ENCODE results near the gene ZSCAN30. TPM values are rescaled to one million over a fixed set of nuclear protein-coding genes. Genes with fewer than 3 reads are reported as not detected.

The ZSCAN30 gene
- total RNA-seq, 1 experiment from 2014 or later: 22.0 TPM

DNA sequence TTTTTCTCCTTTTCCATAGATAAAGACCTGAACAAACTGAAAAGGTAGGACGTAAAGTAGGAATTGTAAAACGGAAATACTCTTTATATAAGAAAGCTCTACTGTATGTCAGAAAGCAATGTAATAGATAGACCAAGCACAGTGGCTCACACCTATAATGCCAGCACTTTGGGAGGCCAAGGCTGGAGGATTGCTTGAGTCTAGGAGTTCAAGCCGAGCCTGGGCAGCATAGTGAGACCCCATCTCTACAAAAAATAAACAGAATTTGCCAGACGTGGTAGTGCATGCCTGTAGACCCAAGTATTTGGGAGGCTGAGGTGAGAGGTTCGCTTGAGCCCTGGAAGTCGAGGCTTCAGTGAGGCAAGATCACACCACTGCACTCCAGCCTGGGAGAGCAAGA lies 41.6 kb downstream of the ZSCAN30 start:
- DNase-seq: no peak
- H3K9ac ChIP-seq (ENCODE audit: low read length): no peak overlapping the region
- no peak overlapping the region for H3K4me2 ChIP-seq (ENCODE audit: low read depth, low read length, poor library complexity, severe bottlenecking)
- no peak overlapping the region for H3K4me3 ChIP-seq (ENCODE audit: low read length)
- H4K20me1 ChIP-seq (ENCODE audit: insufficient read depth, low read depth, low read length): no peaks in the 10 kb centered on the region
- no peaks in the 10 kb centered on the region for H3K9me2 ChIP-seq (replicated peaks; ENCODE audit: insufficient read depth, low read length)
- no peak overlapping the region for H2AFZ ChIP-seq (ENCODE audit: low read length)
- H3K4me1 ChIP-seq (ENCODE audit: low read length): no peaks in the 10 kb centered on the region
- H3K79me2 ChIP-seq (ENCODE audit: low read length): no peaks in the 10 kb centered on the region
- peaks cover 46% of the 10 kb centered on the region for H3K9me3 ChIP-seq (ENCODE audit: low read length)
- no peak overlapping the region for H3K27ac ChIP-seq (ENCODE audit: low read length)
- no peaks in the 10 kb centered on the region for H3K27me3 ChIP-seq (ENCODE audit: low read length)
- peaks cover 76% of the 10 kb centered on the region for H3K36me3 ChIP-seq (ENCODE audit: insufficient read depth, low read length)

DNA sequence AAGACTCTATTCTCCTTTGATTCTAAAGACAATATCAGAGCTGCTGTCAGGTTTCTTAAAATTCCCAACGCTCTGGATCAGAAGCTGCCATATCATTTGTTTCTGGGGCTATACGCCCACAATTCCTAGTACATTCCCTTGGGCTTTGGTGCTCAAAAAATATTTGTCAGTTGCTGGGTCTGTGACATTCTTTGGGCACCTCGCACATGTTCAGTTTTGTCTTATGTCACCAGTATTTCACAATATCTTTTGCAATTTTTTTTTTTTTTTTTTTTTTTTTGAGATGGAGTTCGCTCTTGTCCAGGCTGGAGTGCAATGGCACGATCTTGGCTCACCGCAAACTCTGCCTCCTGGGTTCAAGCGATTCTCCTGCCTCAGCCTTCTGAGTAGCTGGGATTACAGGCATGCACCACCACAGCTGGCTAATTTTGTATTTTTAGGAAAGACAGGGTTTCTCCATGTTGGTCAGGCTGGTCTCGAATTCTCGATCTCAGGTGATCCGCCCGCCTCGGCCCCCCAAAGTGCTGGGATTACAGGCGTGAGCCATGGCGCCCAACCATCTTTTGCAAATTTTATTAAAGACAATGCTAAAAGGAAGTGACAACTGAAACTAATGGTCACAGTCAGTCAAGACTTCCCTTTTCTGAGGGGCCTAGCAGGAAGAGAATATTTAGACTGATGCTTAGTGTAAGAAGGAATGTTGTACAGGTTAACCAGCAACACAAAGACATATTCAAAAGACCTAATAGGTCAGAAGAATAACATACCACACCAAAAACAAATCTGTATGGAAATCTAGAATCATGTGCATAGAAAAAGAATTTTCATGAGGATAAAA lies 42.4 kb downstream of the ZSCAN30 start:
- Histone ChIP-seq H3K27me3 (ENCODE audit: low read length) (no peaks in the 10 kb centered on the region), H3K4me2 (ENCODE audit: low read depth, low read length, poor library complexity, severe bottlenecking) (no peak overlapping the region), H3K27ac (ENCODE audit: low read length) (no peak overlapping the region), H3K9me3 (ENCODE audit: low read length) (peaks cover 51% of the 10 kb centered on the region), H3K4me1 (ENCODE audit: low read length) (no peaks in the 10 kb centered on the region), H3K4me3 (ENCODE audit: low read length) (no peak overlapping the region), H4K20me1 (ENCODE audit: insufficient read depth, low read depth, low read length) (no peaks in the 10 kb centered on the region), H3K79me2 (ENCODE audit: low read length) (peaks cover 4% of the 10 kb centered on the region; the same call in 1 of the 2 replicates), H3K9me2 (replicated peaks; ENCODE audit: insufficient read depth, low read length) (no peaks in the 10 kb centered on the region), H2AFZ (ENCODE audit: low read length) (no peak overlapping the region), H3K9ac (ENCODE audit: low read length) (no peak overlapping the region), H3K36me3 (ENCODE audit: insufficient read depth, low read length) (peaks cover 77% of the 10 kb centered on the region)
- DNase-seq: peak; percentile 64

DNA sequence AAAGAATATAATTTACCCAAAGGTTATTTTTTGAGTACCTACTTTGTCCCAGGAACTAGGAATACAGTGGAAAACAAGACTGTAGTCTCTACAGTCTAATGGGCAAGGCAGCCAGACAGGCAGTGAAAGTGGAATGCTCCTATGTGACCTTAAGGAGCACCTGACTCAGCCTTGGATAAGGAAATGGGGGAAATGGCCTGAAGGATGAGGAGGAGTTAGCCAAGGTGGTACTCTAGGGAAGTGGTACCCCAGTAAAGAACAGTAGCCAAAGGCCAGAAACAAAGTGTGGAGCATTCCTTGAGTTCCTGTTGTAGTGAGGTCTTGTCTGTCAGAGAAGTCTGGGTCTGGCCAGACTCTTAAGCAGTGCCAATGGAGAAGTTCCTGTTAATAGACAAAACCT lies 43.2 kb downstream of the ZSCAN30 start:
- Histone ChIP-seq H3K79me2 (ENCODE audit: low read length) (peaks cover 9% of the 10 kb centered on the region), H3K9me2 (replicated peaks; ENCODE audit: insufficient read depth, low read length) (no peaks in the 10 kb centered on the region), H3K4me3 (ENCODE audit: low read length) (no peak overlapping the region), H3K27me3 (ENCODE audit: low read length) (no peaks in the 10 kb centered on the region), H3K27ac (ENCODE audit: low read length) (no peak overlapping the region), H3K9me3 (ENCODE audit: low read length) (peaks cover 59% of the 10 kb centered on the region), H3K9ac (ENCODE audit: low read length) (no peak overlapping the region), H2AFZ (ENCODE audit: low read length) (no peak overlapping the region), H3K4me1 (ENCODE audit: low read length) (peaks cover 1% of the 10 kb centered on the region; the same call in 1 of the 2 replicates), H3K36me3 (ENCODE audit: insufficient read depth, low read length) (peaks cover 85% of the 10 kb centered on the region), H4K20me1 (ENCODE audit: insufficient read depth, low read depth, low read length) (no peaks in the 10 kb centered on the region), H3K4me2 (ENCODE audit: low read depth, low read length, poor library complexity, severe bottlenecking) (no peak overlapping the region)
- no peak for DNase-seq

GRCh38 chr18:35245719-35246317 lies 44.2 kb downstream of the ZSCAN30 start:
- H4K20me1 ChIP-seq (ENCODE audit: insufficient read depth, low read depth, low read length): no peaks in the 10 kb centered on the region
- H3K36me3 ChIP-seq (ENCODE audit: insufficient read depth, low read length): peaks cover 88% of the 10 kb centered on the region
- H3K4me1 ChIP-seq (ENCODE audit: low read length): peaks cover 6% of the 10 kb centered on the region
- H3K9ac ChIP-seq (ENCODE audit: low read length): no peak overlapping the region
- no peak overlapping the region for H3K4me3 ChIP-seq (ENCODE audit: low read length)
- H3K27ac ChIP-seq (ENCODE audit: low read length): no peak overlapping the region
- H3K9me2 ChIP-seq (replicated peaks; ENCODE audit: insufficient read depth, low read length): no peaks in the 10 kb centered on the region
- H3K9me3 ChIP-seq (ENCODE audit: low read length): peaks cover 57% of the 10 kb centered on the region
- no peak overlapping the region for H3K4me2 ChIP-seq (ENCODE audit: low read depth, low read length, poor library complexity, severe bottlenecking)
- no peak for DNase-seq
- H3K79me2 ChIP-seq (ENCODE audit: low read length): peaks cover 18% of the 10 kb centered on the region
- no peak overlapping the region for H2AFZ ChIP-seq (ENCODE audit: low read length)
- H3K27me3 ChIP-seq (ENCODE audit: low read length): no peaks in the 10 kb centered on the region

DNA sequence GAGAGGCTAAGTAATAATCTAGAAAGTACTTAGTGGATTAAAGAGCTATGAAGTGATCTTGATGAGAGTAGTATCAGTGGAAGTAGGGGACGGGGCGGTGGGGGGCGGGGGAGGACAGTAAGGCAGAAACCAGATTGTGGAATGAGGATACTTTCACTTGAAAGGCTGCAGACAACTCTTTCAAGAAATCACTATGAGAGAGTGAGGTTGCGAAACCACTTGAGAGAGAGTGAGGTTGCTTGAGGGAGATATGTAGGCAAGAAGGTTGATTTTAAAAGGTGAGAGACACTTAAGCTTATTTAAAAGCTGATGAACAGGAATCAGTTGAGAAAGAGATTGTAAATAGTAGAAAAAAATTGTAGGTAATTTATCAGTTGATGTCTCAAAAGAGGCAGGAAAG lies 45.4 kb downstream of the ZSCAN30 start:
- no peak overlapping the region for H2AFZ ChIP-seq (ENCODE audit: low read length)
- peaks cover 76% of the 10 kb centered on the region for H3K36me3 ChIP-seq (ENCODE audit: insufficient read depth, low read length)
- peaks cover 57% of the 10 kb centered on the region for H3K9me3 ChIP-seq (ENCODE audit: low read length)
- no peak for DNase-seq
- H3K4me1 ChIP-seq (ENCODE audit: low read length): peaks cover 12% of the 10 kb centered on the region
- no peak overlapping the region for H3K27ac ChIP-seq (ENCODE audit: low read length)
- H3K9me2 ChIP-seq (replicated peaks; ENCODE audit: insufficient read depth, low read length): no peaks in the 10 kb centered on the region
- no peak overlapping the region for H3K4me3 ChIP-seq (ENCODE audit: low read length)
- H3K4me2 ChIP-seq (ENCODE audit: low read depth, low read length, poor library complexity, severe bottlenecking): no peak overlapping the region
- no peaks in the 10 kb centered on the region for H3K27me3 ChIP-seq (ENCODE audit: low read length)
- no peaks in the 10 kb centered on the region for H4K20me1 ChIP-seq (ENCODE audit: insufficient read depth, low read depth, low read length)
- H3K79me2 ChIP-seq (ENCODE audit: low read length): peaks cover 18% of the 10 kb centered on the region
- no peak overlapping the region for H3K9ac ChIP-seq (ENCODE audit: low read length)

GRCh38 chr18:35242426-35242825 lies 47.6 kb downstream of the ZSCAN30 start:
- peaks cover 18% of the 10 kb centered on the region for H3K79me2 ChIP-seq (ENCODE audit: low read length)
- H2AFZ ChIP-seq (ENCODE audit: low read length): no peak overlapping the region
- peaks cover 58% of the 10 kb centered on the region for H3K36me3 ChIP-seq (ENCODE audit: insufficient read depth, low read length)
- H3K27me3 ChIP-seq (ENCODE audit: low read length): no peaks in the 10 kb centered on the region
- peak overlapping the region; percentile 74 for H3K4me3 ChIP-seq (ENCODE audit: low read length)
- DNase-seq: no peak
- H3K9me2 ChIP-seq (replicated peaks; ENCODE audit: insufficient read depth, low read length): no peaks in the 10 kb centered on the region
- H3K4me2 ChIP-seq (ENCODE audit: low read depth, low read length, poor library complexity, severe bottlenecking): no peak overlapping the region
- no peak overlapping the region for H3K9ac ChIP-seq (ENCODE audit: low read length)
- H3K27ac ChIP-seq (ENCODE audit: low read length): no peak overlapping the region
- no peaks in the 10 kb centered on the region for H4K20me1 ChIP-seq (ENCODE audit: insufficient read depth, low read depth, low read length)
- H3K9me3 ChIP-seq (ENCODE audit: low read length): peaks cover 53% of the 10 kb centered on the region
- H3K4me1 ChIP-seq (ENCODE audit: low read length): peaks cover 12% of the 10 kb centered on the region

DNA sequence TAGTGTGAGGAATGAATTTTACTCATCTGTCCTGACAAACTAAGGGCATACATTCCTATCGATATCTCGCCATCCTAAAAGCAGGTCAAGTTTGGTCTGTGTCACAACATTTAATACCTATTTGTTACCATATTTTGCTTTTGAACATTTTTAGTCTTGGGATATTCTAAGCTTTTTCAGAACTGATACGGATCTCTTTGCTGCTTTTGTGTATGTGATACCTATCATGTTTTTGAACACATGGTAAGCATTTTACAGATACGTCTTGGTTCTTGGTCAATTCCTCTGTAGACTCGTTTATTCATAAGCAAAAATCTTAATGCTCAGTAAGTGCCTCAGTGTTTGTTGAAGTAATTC lies 48.6 kb downstream of the ZSCAN30 start:
- H3K4me2 ChIP-seq (ENCODE audit: low read depth, low read length, poor library complexity, severe bottlenecking): peak overlapping the region; percentile 85
- H4K20me1 ChIP-seq (ENCODE audit: insufficient read depth, low read depth, low read length): no peaks in the 10 kb centered on the region
- no peak overlapping the region for H2AFZ ChIP-seq (ENCODE audit: low read length)
- no peaks in the 10 kb centered on the region for H3K27me3 ChIP-seq (ENCODE audit: low read length)
- H3K36me3 ChIP-seq (ENCODE audit: insufficient read depth, low read length): peaks cover 48% of the 10 kb centered on the region
- peak overlapping the region; percentile 79 for H3K27ac ChIP-seq (ENCODE audit: low read length)
- no peak for DNase-seq
- peaks cover 12% of the 10 kb centered on the region for H3K4me1 ChIP-seq (ENCODE audit: low read length)
- H3K9me2 ChIP-seq (replicated peaks; ENCODE audit: insufficient read depth, low read length): no peaks in the 10 kb centered on the region
- H3K4me3 ChIP-seq (ENCODE audit: low read length): peak overlapping the region; percentile 74
- H3K9ac ChIP-seq (ENCODE audit: low read length): peak overlapping the region; percentile 86
- H3K79me2 ChIP-seq (ENCODE audit: low read length): peaks cover 18% of the 10 kb centered on the region
- H3K9me3 ChIP-seq (ENCODE audit: low read length): peaks cover 44% of the 10 kb centered on the region

DNA sequence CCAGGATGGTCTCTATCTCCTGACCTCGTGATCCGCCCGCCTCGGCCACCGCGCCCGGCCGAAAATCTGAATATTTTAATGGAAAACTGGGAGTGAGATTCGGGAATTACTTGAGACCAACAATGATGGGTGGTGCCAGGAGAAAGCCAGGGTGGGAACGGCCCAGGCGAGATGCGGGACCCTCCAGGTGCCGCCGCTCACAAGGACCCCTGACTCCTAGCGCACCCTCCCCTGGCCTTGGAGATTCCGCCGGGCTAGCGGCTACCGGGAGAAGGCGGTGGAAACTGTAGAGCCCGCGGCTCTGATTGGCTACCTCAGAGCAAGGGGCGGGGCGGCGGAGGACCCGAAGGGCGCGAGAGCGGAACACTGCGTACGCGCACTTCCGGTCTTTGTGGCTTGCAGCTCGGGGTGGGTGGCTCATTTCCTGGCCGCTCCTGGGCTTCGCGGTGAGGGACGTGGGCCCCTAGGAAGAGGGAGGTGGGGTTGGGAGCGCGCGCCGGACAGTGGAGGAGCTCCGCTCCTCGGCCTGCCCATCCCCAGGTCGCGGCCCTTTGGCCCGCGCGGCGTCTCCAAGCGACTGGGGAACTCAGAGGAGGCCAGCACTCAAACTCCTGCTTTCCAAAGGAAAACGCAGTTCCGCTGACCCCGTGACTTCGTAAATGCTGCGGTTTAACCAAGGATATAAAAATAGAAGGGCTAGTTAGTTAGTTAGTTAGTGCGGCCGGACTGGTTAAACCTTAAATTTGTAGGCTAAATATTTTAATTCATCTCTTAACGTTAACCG lies 49.2 kb downstream of the ZSCAN30 start, which contains the start of gene ZNF397:
Gene ZNF397, plus strand, starts transcription at position 371 of the 784 bp plus-strand sequence. CDS start 1,437 bp downstream, outside the sequence.
- peaks cover 43% of the 10 kb centered on the region for H3K36me3 ChIP-seq (ENCODE audit: insufficient read depth, low read length)
- peaks cover 12% of the 10 kb centered on the region for H3K4me1 ChIP-seq (ENCODE audit: low read length)
- peak within 1 kb of the TSS; percentile 74 for H3K4me3 ChIP-seq (ENCODE audit: low read length)
- H3K79me2 ChIP-seq (ENCODE audit: low read length): peaks cover 18% of the 10 kb centered on the region
- H3K9me2 ChIP-seq (replicated peaks; ENCODE audit: insufficient read depth, low read length): no peaks in the 10 kb centered on the region
- peak within 1 kb of the TSS; percentile 43; the same call in 1 of the 2 replicates for H2AFZ ChIP-seq (ENCODE audit: low read length)
- no peaks in the 10 kb centered on the region for H3K27me3 ChIP-seq (ENCODE audit: low read length)
- DNase-seq: peak; percentile 99
- no peaks in the 10 kb centered on the region for H4K20me1 ChIP-seq (ENCODE audit: insufficient read depth, low read depth, low read length)
- H3K9ac ChIP-seq (ENCODE audit: low read length): peak within 1 kb of the TSS; percentile 86
- peak within 1 kb of the TSS; percentile 85 for H3K4me2 ChIP-seq (ENCODE audit: low read depth, low read length, poor library complexity, severe bottlenecking)
- peaks cover 39% of the 10 kb centered on the region for H3K9me3 ChIP-seq (ENCODE audit: low read length)
- H3K27ac ChIP-seq (ENCODE audit: low read length): peak within 1 kb of the TSS; percentile 79

Measured in Karpas-422 (cell line).